ENCODE results near the gene MEPCE.
A peak's percentile ranks its signal among the peaks of the same experiment; 100 is the strongest.

The MEPCE gene

GRCh38 chr7:100465299-100465698, 35.7 kb downstream of the MEPCE start:
- no peak for DNase-seq

GRCh38 chr7:100465702-100466311, 36.2 kb downstream of the MEPCE start:
- DNase-seq, result peak; percentile 38

GRCh38 chr7:100466653-100467605, 37.3 kb downstream of the MEPCE start:
- DNase-seq, result no peak

GRCh38 chr7:100467638-100468373, 38.2 kb downstream of the MEPCE start:
- DNase-seq, result no peak

DNA sequence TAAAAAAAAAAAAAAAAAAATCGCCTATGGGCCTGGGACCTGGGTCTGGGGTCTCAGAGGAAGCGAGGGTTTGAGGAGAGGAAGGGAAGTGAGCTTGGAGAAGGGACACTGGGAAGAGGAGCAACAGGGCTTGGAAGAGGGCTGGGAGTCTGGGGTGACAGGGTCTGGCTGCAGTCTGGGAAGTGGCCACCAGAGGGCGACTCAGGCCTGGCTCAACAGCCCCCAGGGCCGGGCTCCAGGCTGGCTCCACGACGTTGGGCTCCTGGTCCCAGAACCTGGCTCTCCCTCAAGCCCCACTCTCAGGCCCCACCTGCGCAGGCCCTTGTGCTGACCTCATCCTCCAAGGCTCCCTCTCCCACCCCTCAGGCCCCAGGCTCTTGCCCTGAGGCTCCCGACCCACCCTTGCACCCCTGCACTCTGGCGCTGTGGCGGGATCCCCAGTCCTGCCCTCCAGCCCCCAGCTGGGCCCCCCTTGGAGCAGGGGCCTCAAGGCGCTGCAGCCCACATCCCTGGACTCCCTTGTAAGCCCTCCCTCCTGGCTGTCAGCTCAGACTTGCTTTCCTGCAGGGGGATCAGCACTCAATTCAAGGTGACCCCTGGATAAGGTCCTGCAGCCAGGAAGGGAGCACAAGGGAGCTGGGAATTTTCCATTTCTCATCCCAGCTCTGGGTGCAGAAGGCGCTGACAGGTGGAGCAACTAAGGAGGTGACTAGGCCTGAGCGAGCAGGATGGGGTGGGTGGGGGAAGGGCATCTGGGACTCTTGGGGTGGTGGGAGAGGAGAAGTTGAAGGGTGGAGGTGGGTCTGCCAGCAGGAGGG, 39.8 kb downstream of the MEPCE start:
- peak; percentile 36 for DNase-seq

- DNase-seq, result no peak
These were observed 41.4 kb downstream of the MEPCE start for GRCh38 chr7:100471021-100471420.

DNA sequence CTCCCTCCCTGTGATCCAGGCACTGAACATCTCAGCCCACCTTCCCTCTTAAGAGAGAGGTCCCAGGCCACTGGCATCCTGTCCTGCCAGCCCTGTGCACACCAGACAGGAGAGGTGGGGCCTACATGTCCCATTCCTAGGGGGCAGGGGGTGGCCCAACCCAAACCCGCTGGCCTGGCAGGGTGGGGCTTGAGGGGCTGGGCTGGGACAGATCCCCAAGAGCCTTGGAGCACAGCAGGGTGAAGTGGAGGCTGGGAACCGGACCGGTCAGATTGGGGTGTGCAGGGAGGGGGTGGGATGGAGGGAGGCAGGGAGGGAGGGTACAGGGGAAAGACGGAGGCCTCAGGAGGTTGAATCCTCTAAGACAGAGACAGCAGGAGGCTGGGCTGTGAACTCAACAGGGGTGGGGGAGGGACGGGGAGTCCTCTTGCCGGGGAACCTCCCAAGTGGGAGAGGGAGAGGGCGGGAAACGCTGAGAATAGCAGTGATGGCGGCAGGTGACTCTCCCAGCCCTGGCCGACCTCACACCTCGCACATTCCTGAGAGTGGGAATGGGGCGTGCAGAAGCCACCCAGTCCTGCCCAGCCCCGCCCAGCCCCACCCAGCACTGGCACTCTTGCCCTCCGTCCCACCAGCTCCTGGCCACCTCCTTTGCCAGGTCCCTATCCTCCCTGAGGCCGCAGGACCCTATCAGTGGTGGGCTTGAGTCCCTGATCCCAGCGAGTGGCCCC, 42.7 kb downstream of the MEPCE start:
- DNase-seq, result no peak

GRCh38 chr7:100472854-100473499, 43.3 kb downstream of the MEPCE start:
- no peak for DNase-seq

- no peak for DNase-seq
These were observed 45.9 kb downstream of the MEPCE start for GRCh38 chr7:100475549-100475948.

GRCh38 chr7:100476101-100476780, 46.6 kb downstream of the MEPCE start:
- DNase-seq, result no peak

GRCh38 chr7:100476903-100477870, 47.6 kb downstream of the MEPCE start:
- DNase-seq, result no peak

- no peak for DNase-seq
These were observed 48.2 kb downstream of the MEPCE start for GRCh38 chr7:100477871-100478267.

GRCh38 chr7:100478958-100479660, 49.5 kb downstream of the MEPCE start, which contains the start of gene TSC22D4:
TSC22D4 (minus strand) TSS chr7:100479214; CDS start chr7:100478038, 1,176 bp downstream.
- DNase-seq, result peak; percentile 65

DNA sequence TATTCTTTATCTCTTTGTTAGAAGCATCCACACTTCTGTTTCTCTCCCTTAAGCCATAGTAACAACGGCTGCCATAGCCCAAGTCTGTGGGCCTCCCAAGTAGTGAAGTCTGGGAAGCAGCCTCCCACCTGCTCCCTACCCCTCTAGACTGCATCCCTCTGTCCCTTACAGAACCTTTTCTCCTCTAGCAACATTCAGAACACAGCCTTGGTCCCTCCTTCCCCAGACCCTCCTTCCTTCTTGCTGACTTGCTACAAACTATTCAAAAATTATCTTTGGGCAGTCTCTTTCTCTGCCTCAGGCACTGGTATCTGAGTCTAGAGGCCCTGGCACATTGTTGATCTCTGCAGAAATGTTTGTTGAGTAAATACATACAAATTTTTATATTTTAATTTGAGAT, 51.8 kb downstream of the MEPCE start:
- DNase-seq, result no peak

GRCh38 chr7:100482728-100483089, 53.1 kb downstream of the MEPCE start:
- DNase-seq, result no peak

DNA sequence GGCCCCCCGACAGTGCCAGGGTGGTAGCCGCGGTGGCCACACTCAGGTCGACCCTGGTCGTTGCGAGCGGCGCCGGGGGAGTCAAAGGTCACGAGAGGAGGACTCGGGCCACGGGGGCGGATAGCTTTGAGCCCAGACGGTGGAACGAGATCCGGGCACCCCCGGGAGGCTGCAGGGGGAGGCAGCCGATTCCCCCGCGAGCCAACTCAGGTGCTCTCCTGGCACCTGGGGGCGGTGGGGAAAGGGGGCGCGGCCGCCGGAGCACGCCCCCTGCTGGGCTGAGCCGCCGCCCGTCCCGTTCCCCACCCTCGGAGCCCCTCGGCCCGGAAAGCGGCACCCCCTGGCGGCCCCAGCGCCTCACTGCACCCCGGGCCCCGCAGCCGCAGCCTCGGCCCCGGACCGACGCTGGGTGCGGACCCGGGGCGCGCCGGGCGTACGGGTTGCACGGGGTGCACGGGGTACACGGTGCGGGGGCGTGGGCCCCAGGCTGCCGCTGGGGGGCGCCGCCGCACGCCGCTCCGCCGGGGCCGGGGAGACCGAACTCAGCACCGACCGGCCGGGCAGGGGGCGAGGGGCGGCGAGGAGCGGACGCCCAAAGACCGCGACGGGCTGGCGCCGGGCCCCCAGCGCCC, 53.6 kb downstream of the MEPCE start:
- peak; percentile 44 for DNase-seq

Data from NCI-H748 treated with DMSO at 0.1 percent for 48 hours (cell line).